DND-41 (cell line): ENCODE data around the gene RPGRIP1L.

Experiments
- EZH2 ChIP-seq: IDR thresholded peaks from 3 replicates; pipeline ENCODE4 v1.6.1; 2012; ENCODE audit warnings: borderline replicate concordance, low read depth, mild to moderate bottlenecking, moderate library complexity, low read length, inconsistent platforms; ENCODE audit not compliant: severe bottlenecking
- TF ChIP-seq, protein P1 (sequence below): IDR thresholded peaks from 2 replicates; pipeline ENCODE4 v1.5.1; 2012; ENCODE audit warnings: borderline replicate concordance, low read length, moderate library complexity, mild to moderate bottlenecking; ENCODE audit not compliant: poor library complexity, severe bottlenecking; ENCODE audit errors: extremely low read depth

GRCh38 chr16:53743149-53743566 lies 39.5 kb upstream of the RPGRIP1L start:
- TF ChIP-seq, protein P1, sequence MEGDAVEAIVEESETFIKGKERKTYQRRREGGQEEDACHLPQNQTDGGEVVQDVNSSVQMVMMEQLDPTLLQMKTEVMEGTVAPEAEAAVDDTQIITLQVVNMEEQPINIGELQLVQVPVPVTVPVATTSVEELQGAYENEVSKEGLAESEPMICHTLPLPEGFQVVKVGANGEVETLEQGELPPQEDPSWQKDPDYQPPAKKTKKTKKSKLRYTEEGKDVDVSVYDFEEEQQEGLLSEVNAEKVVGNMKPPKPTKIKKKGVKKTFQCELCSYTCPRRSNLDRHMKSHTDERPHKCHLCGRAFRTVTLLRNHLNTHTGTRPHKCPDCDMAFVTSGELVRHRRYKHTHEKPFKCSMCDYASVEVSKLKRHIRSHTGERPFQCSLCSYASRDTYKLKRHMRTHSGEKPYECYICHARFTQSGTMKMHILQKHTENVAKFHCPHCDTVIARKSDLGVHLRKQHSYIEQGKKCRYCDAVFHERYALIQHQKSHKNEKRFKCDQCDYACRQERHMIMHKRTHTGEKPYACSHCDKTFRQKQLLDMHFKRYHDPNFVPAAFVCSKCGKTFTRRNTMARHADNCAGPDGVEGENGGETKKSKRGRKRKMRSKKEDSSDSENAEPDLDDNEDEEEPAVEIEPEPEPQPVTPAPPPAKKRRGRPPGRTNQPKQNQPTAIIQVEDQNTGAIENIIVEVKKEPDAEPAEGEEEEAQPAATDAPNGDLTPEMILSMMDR, result peak; percentile 72
- TF ChIP-seq EZH2, result no peak
